MM.1S (cell line): ENCODE measurements around the gene HNRNPC.
"Not testable (repeated sequence)": the region's sequence is repeated elsewhere in the genome, so short reads cannot be mapped to it uniquely, and the experiment has no call there.

Experiments
- DNase-seq: peaks from one replicate; pipeline ENCODE4 v3.0.0-alpha.2; 2015
- H2AFZ ChIP-seq: fragments of 300-600 bp; sonication (generic); 2 replicates; pipeline ENCODE4 v1.6.0; 2016; ENCODE audit warnings: antibody characterized with exemption, low read length
- H3F3A ChIP-seq: fragments of 300-600 bp; sonication (generic); 2 replicates; pipeline ENCODE4 v1.6.1; 2016; ENCODE audit warnings: mild to moderate bottlenecking, antibody characterized with exemption, low read length, moderate library complexity, mixed read lengths; ENCODE audit not compliant: insufficient read depth
- H3K27ac ChIP-seq: fragments of 300-600 bp; sonication (generic); 2 replicates; pipeline ENCODE4 v1.5.1; 2016; ENCODE audit warnings: mild to moderate bottlenecking, low read length
- H3K27me3 ChIP-seq: fragments of 300-600 bp; sonication (generic); replicated peaks from 2 replicates; pipeline ENCODE4 v1.6.0; 2016; ENCODE audit warnings: low read length; ENCODE audit not compliant: insufficient read depth
- H3K36me3 ChIP-seq: fragments of 300-600 bp; sonication (generic); replicated peaks from 2 replicates; pipeline ENCODE4 v1.6.1; 2016; ENCODE audit warnings: mild to moderate bottlenecking, low read length, mixed read lengths; ENCODE audit not compliant: insufficient read depth
- H3K4me1 ChIP-seq: fragments of 300-600 bp; sonication (generic); 2 replicates; pipeline ENCODE4 v1.6.1; 2016; ENCODE audit warnings: low read length, mixed read lengths
- H3K4me2 ChIP-seq: fragments of 300-600 bp; sonication (generic); 2 replicates; pipeline ENCODE4 v1.6.0; 2016; ENCODE audit warnings: low read depth, low read length
- H3K4me3 ChIP-seq: fragments of 300-600 bp; sonication (generic); 2 replicates; pipeline ENCODE4 v1.5.1; 2016; ENCODE audit warnings: low read length, mixed read lengths
- H3K79me2 ChIP-seq: fragments of 300-600 bp; sonication (generic); 2 replicates; pipeline ENCODE4 v1.6.1; 2016; ENCODE audit warnings: mixed run types, low read length, mixed read lengths
- H3K9ac ChIP-seq: fragments of 300-600 bp; sonication (generic); 2 replicates; pipeline ENCODE4 v1.6.1; 2016; ENCODE audit warnings: low read length, mixed read lengths
- H3K9me2 ChIP-seq: fragments of 300-600 bp; sonication (generic); replicated peaks from 2 replicates; pipeline ENCODE4 v1.6.1; 2016; ENCODE audit warnings: mild to moderate bottlenecking, low read length, mixed read lengths; ENCODE audit not compliant: insufficient read depth
- H3K9me3 ChIP-seq: fragments of 300-600 bp; sonication (generic); replicated peaks from 2 replicates; pipeline ENCODE4 v1.6.1; 2016; ENCODE audit warnings: mild to moderate bottlenecking, low read length, mixed read lengths; ENCODE audit not compliant: insufficient read depth
- H4K20me1 ChIP-seq: fragments of 300-600 bp; sonication (generic); 2 replicates; pipeline ENCODE4 v1.6.1; 2016; ENCODE audit warnings: mild to moderate bottlenecking, low read length, moderate library complexity, mixed read lengths; ENCODE audit not compliant: insufficient read depth
- EZH2 ChIP-seq: fragments of 300-600 bp; sonication (generic); optimal IDR thresholded peaks from 2 replicates; pipeline ENCODE3; 2017; ENCODE audit warnings: low read depth, mild to moderate bottlenecking, antibody characterized with exemption, low read length, mixed read lengths
- EZH2phosphoT487 ChIP-seq: fragments of 300-600 bp; sonication (generic); IDR thresholded peaks from 2 replicates; pipeline ENCODE4 v1.6.1; 2018; ENCODE audit warnings: antibody characterized with exemption, low read length
- TF ChIP-seq, protein P1 (sequence below): fragments of 300-600 bp; sonication (generic); IDR thresholded peaks from 2 replicates; pipeline ENCODE4 v1.5.1; 2016; ENCODE audit warnings: antibody characterized with exemption, low read length, mixed read lengths

HNRNPC gene

GRCh38 chr14:21298358-21298757 is 29.1 kb upstream of the HNRNPC start:
- Histone ChIP-seq H3K9me2 (no peaks in the 10 kb centered on the region), H3K79me2 (no peaks in the 10 kb centered on the region), H3K9me3 (no peaks in the 10 kb centered on the region), H3F3A (no peaks in the 10 kb centered on the region), H3K27me3 (no peaks in the 10 kb centered on the region), H4K20me1 (no peaks in the 10 kb centered on the region), H3K9ac (no peak overlapping the region), H3K4me2 (no peak overlapping the region), H3K4me3 (no peak overlapping the region), H2AFZ (no peak overlapping the region), H3K36me3 (no peaks in the 10 kb centered on the region), H3K4me1 (no peaks in the 10 kb centered on the region), H3K27ac (no peak overlapping the region)
- TF ChIP-seq, protein P1, sequence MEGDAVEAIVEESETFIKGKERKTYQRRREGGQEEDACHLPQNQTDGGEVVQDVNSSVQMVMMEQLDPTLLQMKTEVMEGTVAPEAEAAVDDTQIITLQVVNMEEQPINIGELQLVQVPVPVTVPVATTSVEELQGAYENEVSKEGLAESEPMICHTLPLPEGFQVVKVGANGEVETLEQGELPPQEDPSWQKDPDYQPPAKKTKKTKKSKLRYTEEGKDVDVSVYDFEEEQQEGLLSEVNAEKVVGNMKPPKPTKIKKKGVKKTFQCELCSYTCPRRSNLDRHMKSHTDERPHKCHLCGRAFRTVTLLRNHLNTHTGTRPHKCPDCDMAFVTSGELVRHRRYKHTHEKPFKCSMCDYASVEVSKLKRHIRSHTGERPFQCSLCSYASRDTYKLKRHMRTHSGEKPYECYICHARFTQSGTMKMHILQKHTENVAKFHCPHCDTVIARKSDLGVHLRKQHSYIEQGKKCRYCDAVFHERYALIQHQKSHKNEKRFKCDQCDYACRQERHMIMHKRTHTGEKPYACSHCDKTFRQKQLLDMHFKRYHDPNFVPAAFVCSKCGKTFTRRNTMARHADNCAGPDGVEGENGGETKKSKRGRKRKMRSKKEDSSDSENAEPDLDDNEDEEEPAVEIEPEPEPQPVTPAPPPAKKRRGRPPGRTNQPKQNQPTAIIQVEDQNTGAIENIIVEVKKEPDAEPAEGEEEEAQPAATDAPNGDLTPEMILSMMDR = no peak
- TF ChIP-seq EZH2phosphoT487 (no peak), EZH2 (no peak)
- no peak for DNase-seq

DNA sequence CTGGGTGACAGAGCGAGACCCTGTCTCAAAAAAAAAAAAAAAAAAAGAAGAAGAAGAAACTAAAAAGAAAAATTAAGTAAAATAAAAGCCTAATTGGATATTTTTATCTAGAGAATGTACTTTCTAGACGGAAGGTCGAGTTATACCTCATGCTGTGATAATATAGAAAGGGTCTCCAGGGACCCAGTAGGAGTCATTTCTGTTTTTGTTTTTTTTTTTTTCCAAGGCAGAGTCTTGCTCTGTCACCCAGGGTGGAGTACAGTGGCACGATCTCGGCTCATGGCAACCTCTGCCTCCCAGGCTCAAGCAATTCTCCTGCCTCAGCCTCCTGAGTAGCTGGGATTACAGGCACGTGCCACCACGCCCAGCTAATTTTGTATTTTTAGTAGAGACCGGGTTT is 24.8 kb upstream of the HNRNPC start:
- not testable (repeated sequence) for H2AFZ ChIP-seq, H3K27me3 ChIP-seq, H3K79me2 ChIP-seq, H3K4me2 ChIP-seq, H3K36me3 ChIP-seq, H3K9ac ChIP-seq, H3F3A ChIP-seq, H3K4me3 ChIP-seq, H3K27ac ChIP-seq, H4K20me1 ChIP-seq, H3K9me2 ChIP-seq, DNase-seq, H3K9me3 ChIP-seq, H3K4me1 ChIP-seq

DNA sequence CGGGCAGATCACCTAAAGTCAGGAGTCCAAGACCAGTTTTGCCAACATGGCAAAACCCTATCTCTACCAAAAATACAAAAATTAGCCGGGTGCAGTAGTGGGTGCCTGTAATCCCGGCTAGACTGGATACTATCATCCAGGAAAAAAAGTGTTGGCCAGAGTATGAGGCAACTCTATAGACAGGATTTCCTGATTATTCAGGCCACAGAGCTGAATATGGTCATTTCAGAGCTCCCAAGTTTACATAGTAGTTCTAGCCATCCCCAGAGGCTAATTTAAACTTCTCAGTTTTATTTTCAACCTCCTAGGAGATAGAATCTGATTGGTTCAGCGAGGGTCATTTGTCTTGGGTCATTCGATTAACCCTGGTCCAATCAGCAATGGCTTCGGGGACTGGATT is 17.9 kb upstream of the HNRNPC start:
- H3K4me2 ChIP-seq = no peak overlapping the region
- H3K4me3 ChIP-seq = no peak overlapping the region

DNA sequence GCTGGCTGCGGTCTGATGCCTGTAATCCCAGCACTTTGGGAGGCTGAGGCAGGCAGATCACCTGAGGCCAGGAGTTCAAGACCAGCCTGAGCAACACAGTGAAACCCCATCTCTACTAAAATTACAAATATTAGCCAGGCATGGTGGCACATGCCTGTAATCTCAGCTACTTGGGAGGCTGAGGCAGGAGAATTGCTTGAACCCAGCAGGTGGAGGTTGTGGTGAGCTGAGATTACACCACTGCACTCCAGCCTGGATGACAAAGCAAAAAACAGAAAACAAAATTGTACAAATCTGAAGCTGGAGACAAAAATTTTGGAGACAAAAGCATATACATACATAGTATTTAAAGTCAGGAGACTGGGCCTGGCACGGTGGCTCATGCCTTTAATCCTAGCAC is 17.3 kb upstream of the HNRNPC start:
- H3K4me1 ChIP-seq, H3K4me2 ChIP-seq, H3K9me2 ChIP-seq, H3K27ac ChIP-seq, H3F3A ChIP-seq, H3K9me3 ChIP-seq, H3K9ac ChIP-seq, H3K4me3 ChIP-seq, H3K27me3 ChIP-seq, H2AFZ ChIP-seq, H4K20me1 ChIP-seq, H3K36me3 ChIP-seq, H3K79me2 ChIP-seq, DNase-seq: not testable (repeated sequence)

More for the DNA sequence above, 17.9 kb upstream of the HNRNPC start:
- Histone ChIP-seq H4K20me1 (no peaks in the 10 kb centered on the region), H3F3A (no peaks in the 10 kb centered on the region), H3K9me2 (no peaks in the 10 kb centered on the region), H3K9me3 (no peaks in the 10 kb centered on the region), H3K9ac (no peak overlapping the region), H3K27ac (no peak overlapping the region), H2AFZ (no peak overlapping the region), H3K4me1 (no peaks in the 10 kb centered on the region), H3K79me2 (no peaks in the 10 kb centered on the region), H3K36me3 (no peaks in the 10 kb centered on the region), H3K27me3 (no peaks in the 10 kb centered on the region)
- no peak for DNase-seq
- TF ChIP-seq, protein P1 = no peak
- TF ChIP-seq EZH2 (no peak), EZH2phosphoT487 (no peak)

DNA sequence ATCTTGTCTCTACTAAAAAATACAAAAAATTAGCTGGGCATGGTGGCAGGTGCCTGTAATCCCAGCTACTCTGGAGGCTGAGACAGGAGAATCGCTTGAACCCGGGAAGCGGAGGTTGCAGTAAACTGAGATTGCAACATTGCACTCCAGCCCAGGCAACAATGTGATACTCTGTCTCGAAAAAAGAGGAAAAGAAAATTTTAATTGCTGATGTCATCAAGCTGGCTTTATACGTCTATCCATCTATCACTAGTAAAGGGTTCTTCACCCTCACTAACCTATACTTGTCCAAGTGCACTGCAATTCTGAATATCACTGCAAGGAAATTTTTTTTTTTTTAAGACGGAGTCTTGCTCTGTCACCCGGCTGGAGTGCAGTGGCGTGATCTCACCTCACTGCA is 12.7 kb upstream of the HNRNPC start:
- H2AFZ ChIP-seq, H3K4me2 ChIP-seq, H3K9me2 ChIP-seq, H3K9me3 ChIP-seq, H3K9ac ChIP-seq, H3K36me3 ChIP-seq, DNase-seq, H3K4me1 ChIP-seq, H3K27me3 ChIP-seq, H4K20me1 ChIP-seq, H3F3A ChIP-seq, H3K4me3 ChIP-seq, H3K79me2 ChIP-seq, H3K27ac ChIP-seq: not testable (repeated sequence)
